Neural progenitor cell (in vitro differentiated cells): ENCODE measurements around the gene WDFY2. TPM values are rescaled to one million over a fixed set of nuclear protein-coding genes. Genes with fewer than 3 reads are reported as not detected.

Experiments used
- DNase-seq: peaks from one replicate; pipeline ENCODE4 v3.0.0-alpha.2; 2016; ENCODE audit warnings: low spot score
- H2AFZ ChIP-seq: fragments of 200-600 bp; sonication (generic); replicated peaks from 2 replicates; pipeline ENCODE4 v1.6.1; 2016; ENCODE audit warnings: antibody characterized with exemption
- H3F3A ChIP-seq: fragments of 200-600 bp; sonication (generic); 2 replicates; pipeline ENCODE4 v1.6.1; 2016; ENCODE audit warnings: antibody characterized with exemption, low read depth
- H3K27ac ChIP-seq: fragments of 200-600 bp; sonication (generic); 2 replicates; pipeline ENCODE4 v1.5.1; 2016; ENCODE audit warnings: mild to moderate bottlenecking
- H3K27me3 ChIP-seq: fragments of 200-600 bp; sonication (generic); 2 replicates; pipeline ENCODE4 v1.6.1; 2016; ENCODE audit warnings: mild to moderate bottlenecking, moderate library complexity
- H3K36me3 ChIP-seq: fragments of 200-600 bp; sonication (generic); 2 replicates; pipeline ENCODE4 v1.5.1; 2016
- H3K4me1 ChIP-seq: fragments of 200-600 bp; sonication (generic); 2 replicates; pipeline ENCODE4 v1.6.1; 2016; ENCODE audit warnings: mixed run types
- H3K4me2 ChIP-seq: fragments of 200-600 bp; sonication (generic); 2 replicates; pipeline ENCODE4 v1.6.1; 2016
- H3K4me3 ChIP-seq: fragments of 200-600 bp; sonication (generic); 2 replicates; pipeline ENCODE4 v1.5.1; 2016
- H3K79me2 ChIP-seq: fragments of 200-600 bp; sonication (generic); 2 replicates; pipeline ENCODE4 v1.6.1; 2016; ENCODE audit warnings: low read depth
- H3K9ac ChIP-seq: fragments of 200-600 bp; sonication (generic); 2 replicates; pipeline ENCODE4 v1.6.1; 2016
- H3K9me3 ChIP-seq: fragments of 200-600 bp; sonication (generic); 2 replicates; pipeline ENCODE4 v1.5.1; 2016; ENCODE audit warnings: low read depth
- H4K20me1 ChIP-seq: fragments of 200-600 bp; sonication (generic); 2 replicates; pipeline ENCODE4 v1.6.1; 2016; ENCODE audit warnings: low read depth
- H3K27ac Mint-ChIP-seq: 3 replicates; pipeline ENCODE4 v1.8.0; 2021; ENCODE audit warnings: mixed read lengths
- H3K27me3 Mint-ChIP-seq: 2 replicates; pipeline ENCODE4 v1.8.0; 2022; ENCODE audit warnings: low read depth, mild to moderate bottlenecking, inconsistent platforms, moderate library complexity, mixed read lengths; ENCODE audit not compliant: insufficient read depth
- H3K36me3 Mint-ChIP-seq: 3 replicates; pipeline ENCODE4 v1.8.0; 2021; ENCODE audit warnings: mixed read lengths
- H3K4me1 Mint-ChIP-seq: 3 replicates; pipeline ENCODE4 v1.8.0; 2021; ENCODE audit warnings: mixed read lengths
- H3K4me3 Mint-ChIP-seq: 3 replicates; pipeline ENCODE4 v1.8.0; 2021; ENCODE audit warnings: mild to moderate bottlenecking, moderate library complexity, mixed read lengths
- H3K9me3 Mint-ChIP-seq: 3 replicates; pipeline ENCODE4 v1.8.0; 2020; ENCODE audit warnings: mixed read lengths
- EZH2 ChIP-seq: fragments of 200-600 bp; sonication (generic); IDR thresholded peaks from 2 replicates; pipeline ENCODE4 v1.6.1; 2017; ENCODE audit warnings: antibody characterized with exemption, mild to moderate bottlenecking, moderate library complexity
- EZH2phosphoT487 ChIP-seq: fragments of 200-600 bp; sonication (generic); IDR thresholded peaks from 2 replicates; pipeline ENCODE4 v1.6.1; 2017; ENCODE audit warnings: antibody characterized with exemption
- total RNA-seq: library from RNA; depleted of rRNA; stranded (reverse); fragments of >200 nt; gene quantifications from 2 replicates; pipeline ENCODE4 v1.2.3, GENCODE V29; 2015; ENCODE audit warnings: low replicate concordance
- TF ChIP-seq, protein P1 (sequence below): fragments of 200-600 bp; sonication (generic); IDR thresholded peaks from 2 replicates; pipeline ENCODE4 v1.5.1; 2017; ENCODE audit warnings: antibody characterized with exemption, mild to moderate bottlenecking

The WDFY2 gene
- total RNA-seq, 1 donor from 2014 or later: 18.3 TPM

- H3K36me3 ChIP-seq: no peaks in the 10 kb centered on the region
- no peak overlapping the region for H2AFZ ChIP-seq
- no peaks in the 10 kb centered on the region for H3K79me2 ChIP-seq
- H3K4me3 ChIP-seq: no peak overlapping the region
- peaks cover under 1% of the 10 kb centered on the region for H3F3A ChIP-seq
- H3K27ac Mint-ChIP-seq: no peak overlapping the region
- H4K20me1 ChIP-seq: no peaks in the 10 kb centered on the region
- no peak overlapping the region for H3K4me3 Mint-ChIP-seq
- no peaks in the 10 kb centered on the region for H3K27me3 ChIP-seq
- no peak overlapping the region for H3K9ac ChIP-seq
- no peaks in the 10 kb centered on the region for H3K9me3 Mint-ChIP-seq
- peaks cover 4% of the 10 kb centered on the region for H3K4me1 Mint-ChIP-seq
- H3K9me3 ChIP-seq: no peaks in the 10 kb centered on the region
- no peaks in the 10 kb centered on the region for H3K4me1 ChIP-seq
- no peak overlapping the region for H3K4me2 ChIP-seq
- peaks cover 14% of the 10 kb centered on the region for H3K27me3 Mint-ChIP-seq
- H3K27ac ChIP-seq: no peak overlapping the region
- H3K36me3 Mint-ChIP-seq: peaks cover 5% of the 10 kb centered on the region
- DNase-seq: no peak
- TF ChIP-seq, protein P1, sequence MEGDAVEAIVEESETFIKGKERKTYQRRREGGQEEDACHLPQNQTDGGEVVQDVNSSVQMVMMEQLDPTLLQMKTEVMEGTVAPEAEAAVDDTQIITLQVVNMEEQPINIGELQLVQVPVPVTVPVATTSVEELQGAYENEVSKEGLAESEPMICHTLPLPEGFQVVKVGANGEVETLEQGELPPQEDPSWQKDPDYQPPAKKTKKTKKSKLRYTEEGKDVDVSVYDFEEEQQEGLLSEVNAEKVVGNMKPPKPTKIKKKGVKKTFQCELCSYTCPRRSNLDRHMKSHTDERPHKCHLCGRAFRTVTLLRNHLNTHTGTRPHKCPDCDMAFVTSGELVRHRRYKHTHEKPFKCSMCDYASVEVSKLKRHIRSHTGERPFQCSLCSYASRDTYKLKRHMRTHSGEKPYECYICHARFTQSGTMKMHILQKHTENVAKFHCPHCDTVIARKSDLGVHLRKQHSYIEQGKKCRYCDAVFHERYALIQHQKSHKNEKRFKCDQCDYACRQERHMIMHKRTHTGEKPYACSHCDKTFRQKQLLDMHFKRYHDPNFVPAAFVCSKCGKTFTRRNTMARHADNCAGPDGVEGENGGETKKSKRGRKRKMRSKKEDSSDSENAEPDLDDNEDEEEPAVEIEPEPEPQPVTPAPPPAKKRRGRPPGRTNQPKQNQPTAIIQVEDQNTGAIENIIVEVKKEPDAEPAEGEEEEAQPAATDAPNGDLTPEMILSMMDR: no peak
- TF ChIP-seq EZH2: no peak
- no peak for TF ChIP-seq EZH2phosphoT487
These were observed 188.5 kb downstream of the WDFY2 start for GRCh38 chr13:51772781-51773180.

DNA sequence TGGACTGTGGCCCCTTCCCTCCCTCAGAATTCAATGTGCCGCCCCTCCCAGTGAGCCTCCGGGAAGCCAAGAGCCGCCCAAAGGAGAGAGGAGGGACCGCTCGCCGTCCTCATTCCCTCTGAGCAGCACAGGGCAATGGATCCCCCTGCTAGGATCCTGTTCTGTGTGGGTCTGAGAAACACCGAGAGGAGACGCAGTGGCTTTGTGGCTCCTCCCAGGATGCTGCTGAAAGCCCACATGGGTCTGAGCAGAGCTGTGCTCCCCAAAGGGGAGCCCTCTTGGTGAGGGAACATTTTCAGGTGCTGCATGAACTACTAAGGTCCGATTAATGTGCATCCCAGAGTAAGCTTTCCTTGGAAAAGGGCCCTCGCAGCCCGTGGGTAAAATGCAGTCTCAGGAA lies 189.3 kb downstream of the WDFY2 start:
- no peak for DNase-seq
- no peaks in the 10 kb centered on the region for H3K9me3 ChIP-seq
- no peaks in the 10 kb centered on the region for H3K79me2 ChIP-seq
- no peaks in the 10 kb centered on the region for H3K27me3 ChIP-seq
- H3K9ac ChIP-seq: no peak overlapping the region
- H3F3A ChIP-seq: no peaks in the 10 kb centered on the region
- Mint-ChIP-seq H3K9me3 (no peaks in the 10 kb centered on the region), H3K27ac (no peak overlapping the region), H3K4me1 (peaks cover 6% of the 10 kb centered on the region), H3K4me3 (no peak overlapping the region), H3K36me3 (peaks cover 5% of the 10 kb centered on the region), H3K27me3 (peaks cover 10% of the 10 kb centered on the region)
- H3K36me3 ChIP-seq: no peaks in the 10 kb centered on the region
- no peak for TF ChIP-seq EZH2
- TF ChIP-seq EZH2phosphoT487: no peak
- TF ChIP-seq, protein P1: no peak
- H4K20me1 ChIP-seq: no peaks in the 10 kb centered on the region
- no peak overlapping the region for H2AFZ ChIP-seq
- no peak overlapping the region for H3K4me3 ChIP-seq
- H3K27ac ChIP-seq: no peak overlapping the region
- H3K4me1 ChIP-seq: no peaks in the 10 kb centered on the region
- H3K4me2 ChIP-seq: no peak overlapping the region

- H3K79me2 ChIP-seq: no peaks in the 10 kb centered on the region
- Mint-ChIP-seq H3K36me3 (peaks cover 5% of the 10 kb centered on the region), H3K4me1 (peaks cover 8% of the 10 kb centered on the region), H3K4me3 (no peak overlapping the region), H3K27ac (no peak overlapping the region), H3K27me3 (peaks cover 4% of the 10 kb centered on the region), H3K9me3 (no peaks in the 10 kb centered on the region)
- H3K9ac ChIP-seq: no peak overlapping the region
- H3K27me3 ChIP-seq: no peaks in the 10 kb centered on the region
- H3K4me2 ChIP-seq: no peak overlapping the region
- H3K9me3 ChIP-seq: no peaks in the 10 kb centered on the region
- no peaks in the 10 kb centered on the region for H4K20me1 ChIP-seq
- H3K27ac ChIP-seq: no peak overlapping the region
- no peak for TF ChIP-seq EZH2
- TF ChIP-seq, protein P1: no peak
- no peak for TF ChIP-seq EZH2phosphoT487
- no peaks in the 10 kb centered on the region for H3K36me3 ChIP-seq
- no peaks in the 10 kb centered on the region for H3K4me1 ChIP-seq
- H3F3A ChIP-seq: no peaks in the 10 kb centered on the region
- H3K4me3 ChIP-seq: no peak overlapping the region
- no peak for DNase-seq
- no peak overlapping the region for H2AFZ ChIP-seq
These were observed 191.9 kb downstream of the WDFY2 start for GRCh38 chr13:51776179-51776578.

GRCh38 chr13:51777921-51778320 lies 193.7 kb downstream of the WDFY2 start:
- Mint-ChIP-seq H3K9me3 (no peaks in the 10 kb centered on the region), H3K27me3 (peaks cover 5% of the 10 kb centered on the region), H3K27ac (no peak overlapping the region), H3K4me1 (peaks cover 14% of the 10 kb centered on the region), H3K36me3 (peaks cover 3% of the 10 kb centered on the region), H3K4me3 (no peak overlapping the region)
- Histone ChIP-seq H3K27me3 (no peaks in the 10 kb centered on the region), H3K9ac (no peak overlapping the region), H3K4me2 (no peak overlapping the region), H4K20me1 (no peaks in the 10 kb centered on the region), H3K4me1 (no peaks in the 10 kb centered on the region), H3K36me3 (no peaks in the 10 kb centered on the region), H3F3A (no peaks in the 10 kb centered on the region), H3K9me3 (no peaks in the 10 kb centered on the region), H2AFZ (no peak overlapping the region), H3K27ac (no peak overlapping the region), H3K79me2 (no peaks in the 10 kb centered on the region), H3K4me3 (no peak overlapping the region)
- DNase-seq: no peak
- TF ChIP-seq EZH2 (no peak), EZH2phosphoT487 (no peak)
- TF ChIP-seq, protein P1: no peak
